ENCODE results near the gene ZSWIM6.

Gene ZSWIM6

DNA sequence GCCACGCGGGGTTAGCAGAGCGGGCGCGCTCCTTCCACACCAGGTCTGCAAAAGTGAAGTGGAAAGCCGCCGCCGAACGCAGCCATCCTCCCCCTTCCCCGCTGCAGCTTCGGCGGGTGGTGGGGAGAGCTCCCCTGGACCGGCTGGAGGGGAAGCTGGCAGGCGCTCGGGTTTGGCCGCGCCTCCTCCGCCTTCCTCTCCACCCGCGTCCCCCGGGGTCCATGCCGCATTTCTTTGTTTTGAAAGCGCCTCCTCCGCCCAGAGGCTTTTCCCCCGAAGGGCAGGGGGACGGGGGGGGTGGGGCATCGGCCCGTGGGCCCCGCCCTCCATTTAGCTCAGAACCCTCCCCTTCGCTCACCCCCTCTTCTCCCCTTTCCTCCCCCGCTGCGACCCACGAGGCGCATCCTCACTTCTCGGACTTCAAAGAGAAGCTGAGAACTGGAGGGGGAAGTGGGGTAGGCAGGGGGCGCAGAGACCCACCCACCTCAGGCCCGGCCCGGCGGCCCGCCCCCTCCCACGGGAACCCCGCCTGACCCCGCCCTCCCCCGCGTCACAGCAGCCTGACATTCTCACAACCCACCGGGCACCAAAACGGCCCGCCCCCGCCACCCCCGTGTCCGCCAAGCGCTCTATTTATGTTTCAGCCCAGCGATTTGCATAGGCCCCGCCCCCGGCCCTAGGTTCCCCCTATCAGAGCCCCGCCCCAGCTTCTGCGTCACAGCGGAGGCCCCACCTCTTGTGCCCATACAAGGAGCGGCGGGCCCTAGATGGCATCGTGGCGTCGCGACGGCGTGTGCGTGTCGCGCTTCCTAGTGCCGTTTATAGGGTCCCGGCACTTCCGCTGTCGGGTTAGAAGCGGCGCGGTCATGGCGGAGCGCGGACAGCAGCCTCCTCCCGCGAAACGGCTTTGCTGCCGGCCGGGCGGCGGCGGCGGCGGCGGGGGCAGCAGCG is at the start of gene ZSWIM6:
Gene ZSWIM6, plus strand, starts transcription at position 852 of the 951 bp plus-strand sequence. Its CDS starts 15 bp downstream, at position 867.
- peak; percentile 88 for DNase-seq

GRCh38 chr5:61283471-61283870 is 48.6 kb upstream of the ZSWIM6 start:
- DNase-seq = no peak

- no peak for DNase-seq
These were observed 46.5 kb upstream of the ZSWIM6 start for GRCh38 chr5:61285531-61285930.

DNA sequence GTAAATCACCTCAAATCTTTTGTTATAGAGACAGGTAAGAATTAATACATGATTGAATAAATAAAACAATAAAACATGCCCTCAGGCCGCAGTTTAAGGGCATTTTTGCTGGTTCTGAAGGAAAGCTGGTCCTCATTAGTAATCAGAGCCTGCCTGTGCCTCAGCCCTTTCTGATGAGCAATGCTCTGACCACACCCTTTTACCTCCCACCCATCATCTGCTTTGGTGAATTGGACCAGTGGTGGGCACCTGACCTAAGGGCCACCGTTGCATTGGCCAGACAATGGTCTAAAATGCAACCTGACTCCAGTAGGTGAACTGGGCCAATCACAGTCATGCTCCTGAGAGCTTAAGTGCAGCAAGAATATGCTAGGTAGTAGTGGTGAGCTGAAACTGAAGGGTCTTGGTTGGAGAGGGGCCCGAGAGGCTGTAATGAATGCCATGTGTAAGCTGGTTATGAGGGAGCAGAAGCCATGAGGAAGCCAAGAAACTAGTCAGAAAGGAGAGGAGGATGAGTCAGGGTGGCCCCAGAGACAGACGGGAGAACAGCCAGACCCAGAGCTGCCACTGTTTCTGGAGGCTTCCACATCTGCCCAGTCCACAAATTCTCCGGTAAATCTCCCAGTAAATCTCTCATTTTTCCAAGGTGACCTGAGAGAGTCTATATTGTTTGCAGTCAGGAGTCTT is 45.5 kb upstream of the ZSWIM6 start:
- no peak for DNase-seq

GRCh38 chr5:61287474-61287873 is 44.6 kb upstream of the ZSWIM6 start:
- no peak for DNase-seq

DNA sequence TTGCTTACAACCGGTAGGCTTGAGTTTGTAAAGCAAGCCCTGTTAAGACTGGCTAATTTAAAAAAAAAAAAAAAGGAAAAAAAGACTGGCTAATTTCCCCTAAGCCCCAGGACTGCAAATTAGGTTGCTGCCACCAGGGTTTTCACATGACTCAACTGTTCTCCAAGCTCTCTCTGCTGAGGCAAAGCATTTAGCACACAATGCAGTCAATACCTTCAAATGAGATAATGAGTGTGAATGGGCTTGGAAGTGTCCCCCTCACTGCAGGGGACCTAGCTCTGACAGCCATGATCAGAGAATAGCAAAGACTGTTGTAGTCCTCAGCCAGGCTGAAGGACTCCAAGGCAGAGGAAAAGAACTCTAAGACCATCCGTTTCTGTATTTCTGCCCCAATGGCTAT is 42.8 kb upstream of the ZSWIM6 start:
- no peak for DNase-seq

DNA sequence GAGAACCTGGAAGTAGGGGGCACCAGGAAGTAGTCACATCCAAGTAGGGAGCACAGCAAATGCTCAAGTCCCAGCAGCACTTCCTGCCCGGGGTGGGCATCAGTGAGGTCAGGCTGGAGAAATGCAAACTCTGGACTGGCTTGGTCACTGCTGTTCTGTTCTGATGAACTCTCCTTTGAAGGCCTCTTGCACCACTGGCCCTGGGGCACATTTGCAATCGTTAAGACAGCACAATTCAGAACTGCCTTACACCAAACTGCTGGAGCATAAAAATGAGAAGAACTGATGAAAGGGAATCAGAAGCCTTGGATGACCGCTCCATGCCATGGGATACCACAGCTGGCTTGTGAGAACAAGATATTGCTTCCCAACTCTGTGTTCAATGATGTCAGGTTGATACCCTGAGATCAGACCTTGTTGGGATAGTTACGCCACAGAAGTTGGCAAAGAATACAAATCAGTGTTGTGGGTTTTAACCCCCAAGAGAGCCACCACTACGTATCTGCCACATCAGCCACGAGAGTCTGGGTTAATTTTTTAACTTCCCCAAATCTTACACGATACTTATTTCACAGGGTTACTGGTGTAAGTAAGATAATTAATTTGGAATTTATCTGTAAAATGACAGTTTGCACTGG is 42.3 kb upstream of the ZSWIM6 start:
- DNase-seq = no peak

GRCh38 chr5:61290791-61291210 is 41.3 kb upstream of the ZSWIM6 start:
- peak; percentile 86 for DNase-seq

DNA sequence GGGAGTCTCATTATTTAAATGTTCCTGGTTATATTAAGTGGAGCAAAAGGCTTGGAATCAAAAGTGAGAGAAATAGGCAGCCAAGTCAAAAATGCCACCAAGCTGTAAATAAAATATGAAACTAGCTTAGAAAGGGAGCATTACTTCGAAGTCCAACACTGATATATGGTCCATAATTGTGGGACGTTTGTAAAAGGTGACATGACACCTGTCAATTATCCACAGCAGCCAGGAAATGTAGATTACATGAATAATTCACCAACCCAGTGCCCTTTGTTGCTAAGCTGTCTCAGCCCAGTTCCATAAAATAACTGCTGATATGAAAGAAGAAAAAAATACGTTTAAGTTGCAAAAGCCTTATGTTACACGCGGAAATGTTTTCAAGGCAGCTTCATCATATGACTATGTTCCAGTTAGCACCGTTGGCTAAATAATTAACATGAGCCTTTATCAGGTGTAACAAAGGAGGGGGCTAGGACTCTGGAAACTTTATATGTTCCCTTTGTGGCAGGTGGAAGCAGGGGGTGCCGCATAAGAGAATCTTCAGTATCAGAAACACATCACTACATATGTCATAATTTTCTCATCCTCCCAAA is 39.9 kb upstream of the ZSWIM6 start:
- no peak for DNase-seq

- no peak for DNase-seq
These were observed 39.0 kb upstream of the ZSWIM6 start for GRCh38 chr5:61293071-61293470.

GRCh38 chr5:61293873-61294272 is 38.2 kb upstream of the ZSWIM6 start:
- DNase-seq = no peak

DNA sequence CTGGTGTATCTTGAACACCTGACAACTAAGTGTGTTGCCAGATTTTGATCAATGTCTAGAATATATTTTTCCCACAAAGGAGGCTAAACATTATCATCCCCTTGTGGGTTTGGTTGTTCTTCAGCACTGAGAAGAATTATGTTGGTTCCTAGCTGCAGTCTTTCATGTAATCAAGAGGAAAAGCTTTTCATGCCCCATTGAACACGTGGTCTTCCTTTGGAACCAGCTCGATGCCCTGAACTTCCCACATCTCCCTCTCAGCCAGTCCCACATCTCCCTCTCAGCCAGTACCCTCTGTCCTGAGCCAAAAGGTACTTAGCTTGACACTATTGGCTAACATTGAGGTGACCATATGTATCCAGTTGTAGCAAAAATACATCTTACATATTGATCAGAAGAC is 36.7 kb upstream of the ZSWIM6 start:
- DNase-seq = no peak

GRCh38 chr5:61298066-61298465 is 34.0 kb upstream of the ZSWIM6 start:
- DNase-seq = no peak

DNA sequence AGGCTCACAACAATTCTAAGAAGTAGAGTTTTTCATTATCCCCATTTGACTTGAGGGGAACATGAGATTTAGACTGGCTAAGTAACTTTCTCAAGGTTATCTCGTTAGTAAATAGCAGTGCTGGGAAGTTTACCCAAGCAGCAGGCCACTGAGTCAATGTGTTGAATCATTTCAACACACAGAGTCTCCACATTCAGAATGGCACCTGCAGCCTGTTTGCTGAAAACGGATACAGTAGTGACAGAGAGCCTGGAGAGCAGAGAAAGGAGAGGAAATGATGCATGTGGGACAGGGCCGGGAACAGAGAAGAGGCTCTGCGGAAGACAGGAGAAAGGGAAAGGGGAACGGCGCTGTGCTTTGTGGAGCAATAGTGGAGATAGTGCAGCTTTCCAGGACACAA is 33.5 kb upstream of the ZSWIM6 start:
- no peak for DNase-seq

- no peak for DNase-seq
These were observed 32.8 kb upstream of the ZSWIM6 start for GRCh38 chr5:61299261-61299681.

DNA sequence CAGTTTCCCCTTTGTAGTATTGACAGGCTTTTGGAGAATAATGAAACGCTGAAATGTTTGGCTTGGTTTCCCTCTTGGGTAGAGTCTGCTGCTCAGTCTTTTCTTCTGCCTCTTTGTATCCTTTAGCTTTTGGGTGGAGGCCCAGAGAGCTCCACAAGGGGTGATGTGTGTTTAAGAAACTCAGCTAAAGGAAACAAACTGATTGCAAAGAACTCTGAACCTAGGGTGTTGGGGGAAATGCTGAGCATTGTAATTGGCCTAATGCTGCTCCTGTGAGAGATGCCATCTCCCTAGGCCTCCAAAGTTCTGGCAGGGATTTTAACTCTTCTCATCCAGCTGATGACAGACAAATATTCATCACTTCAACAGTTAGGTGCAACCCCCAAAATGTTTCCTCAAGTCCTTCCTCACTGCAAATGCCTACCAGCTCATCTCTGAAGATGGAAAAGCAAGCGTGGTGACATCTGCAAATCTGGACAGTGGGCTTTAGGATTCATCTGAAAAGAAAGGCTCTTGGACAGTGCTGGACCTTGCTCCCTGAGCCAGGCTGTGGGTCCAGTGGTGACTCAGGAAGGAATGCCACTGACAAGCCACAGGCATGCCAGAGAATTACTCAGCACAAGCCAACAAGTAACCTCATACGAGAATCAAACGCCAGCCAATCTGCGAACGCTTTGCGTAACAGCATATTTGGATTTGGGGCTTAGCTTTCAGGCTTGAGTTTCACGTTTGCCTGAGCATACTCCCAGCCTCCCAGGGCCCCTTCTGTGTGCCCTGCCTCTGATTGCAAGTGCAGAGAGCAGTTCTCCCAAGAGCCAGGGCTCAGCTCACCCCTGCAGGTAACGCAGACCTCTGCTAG is 30.5 kb upstream of the ZSWIM6 start:
- no peak for DNase-seq

GRCh38 chr5:61302200-61302563 is 29.9 kb upstream of the ZSWIM6 start:
- no peak for DNase-seq

- no peak for DNase-seq
These were observed 28.7 kb upstream of the ZSWIM6 start for GRCh38 chr5:61303346-61303745.

DNA sequence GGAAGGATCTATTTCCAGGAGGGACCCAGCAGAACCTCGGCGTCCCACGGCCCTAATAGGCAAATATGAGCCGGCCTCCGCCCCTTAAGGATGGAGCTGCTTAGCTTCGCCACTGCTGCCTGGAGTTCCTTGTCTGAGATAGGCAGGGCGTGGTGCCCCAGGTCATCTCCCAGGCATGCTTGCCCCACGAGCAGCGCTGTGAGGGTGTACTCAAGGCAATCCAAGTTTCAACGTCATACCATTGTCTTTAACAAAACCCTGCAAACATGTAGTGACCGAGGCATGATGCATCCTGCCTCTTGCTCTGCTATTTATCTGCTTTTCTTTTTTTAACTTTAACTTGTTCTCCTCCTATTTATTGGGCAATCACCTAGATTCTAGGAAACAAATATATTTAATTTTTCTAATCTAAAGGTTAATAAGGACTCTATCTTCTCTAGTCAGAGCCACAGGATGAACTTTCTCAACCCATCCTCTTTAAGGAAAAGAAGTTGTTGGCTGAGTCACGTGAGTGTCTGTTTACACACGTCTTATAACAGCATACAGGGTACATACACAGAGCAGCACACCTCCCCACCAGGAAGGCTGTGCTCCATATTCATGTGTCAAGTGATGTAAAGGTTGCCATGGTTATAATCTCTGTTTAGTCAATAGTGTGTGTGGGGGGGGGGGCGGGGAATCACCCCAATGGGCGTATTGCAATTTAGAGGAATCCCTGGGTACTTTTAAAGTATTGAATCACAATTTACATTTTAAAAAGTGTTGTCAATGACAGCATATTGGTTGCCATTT is 27.3 kb upstream of the ZSWIM6 start:
- DNase-seq = no peak

GRCh38 chr5:61306531-61307131 is 25.4 kb upstream of the ZSWIM6 start:
- DNase-seq = no peak

- no peak for DNase-seq
These were observed 24.9 kb upstream of the ZSWIM6 start for GRCh38 chr5:61307191-61307590.
